ENCODE results near the gene SF3B3. TPM values are rescaled to one million over a fixed set of nuclear protein-coding genes. Genes with fewer than 3 reads are reported as not detected.

SF3B3 gene
- total RNA-seq, 1 experiment from 2014 or later, result 403 TPM

DNA sequence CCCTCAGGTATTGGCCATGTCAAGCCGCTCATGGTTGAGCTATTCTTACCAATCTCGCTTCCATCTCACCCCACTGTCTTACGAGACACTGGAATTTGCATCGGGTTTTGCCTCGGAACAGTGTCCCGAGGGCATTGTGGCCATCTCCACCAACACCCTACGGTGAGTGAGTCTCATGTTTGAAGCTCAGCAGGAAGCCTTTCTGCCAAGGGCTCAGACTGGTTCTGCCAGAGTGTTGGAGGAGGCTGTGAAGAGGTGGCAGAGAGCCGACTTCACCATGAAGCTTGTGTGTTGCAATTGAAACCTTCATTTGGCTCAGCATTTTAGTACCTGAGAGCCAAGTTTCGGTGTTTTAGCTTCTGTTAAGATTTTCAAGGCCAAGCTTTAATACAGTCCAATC lies 38.0 kb downstream of the SF3B3 start (continued):
- TF ChIP-seq YY1 (IDR thresholded peaks at IDR 0.05; ENCODE audit: extremely low read depth, insufficient replicate concordance, low read depth, low read length) (no peak), FOSL1 (IDR thresholded peaks at IDR 0.05; ENCODE audit: low read depth) (no peak)

DNA sequence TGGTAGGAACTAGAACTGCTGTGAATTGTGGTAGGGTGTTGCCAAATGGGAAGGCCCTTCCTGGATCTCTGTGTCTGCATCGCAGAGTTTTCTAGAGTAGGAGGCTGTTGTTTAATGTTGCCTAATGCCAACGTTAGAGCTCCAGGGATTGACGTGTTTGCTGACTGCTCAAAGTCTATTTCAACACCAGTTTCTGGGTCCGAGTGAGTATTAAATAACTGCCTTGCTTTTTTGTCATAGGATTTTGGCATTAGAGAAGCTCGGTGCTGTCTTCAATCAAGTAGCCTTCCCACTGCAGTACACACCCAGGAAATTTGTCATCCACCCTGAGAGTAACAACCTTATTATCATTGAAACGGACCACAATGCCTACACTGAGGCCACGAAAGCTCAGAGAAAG lies 40.0 kb downstream of the SF3B3 start:
- Histone ChIP-seq H3K9ac (ENCODE audit: low read length) (no peak overlapping the region), H3K4me1 (ENCODE audit: control insufficient read depth in 1 of 2, insufficient read depth in 2 of 2, low read length in 2 of 2) (no peaks in the 10 kb centered on the region), H3K4me3 (replicated peaks in 1 of 2; ENCODE audit: low read depth in 1 of 2, low read length in 2 of 2) (no peak overlapping the region), H4K20me1 (ENCODE audit: insufficient read depth) (peaks cover 25% of the 10 kb centered on the region; the same call in 1 of the 2 replicates), H3K9me2 (ENCODE audit: insufficient read depth) (no peaks in the 10 kb centered on the region), H3K4me2 (ENCODE audit: low read length) (no peak overlapping the region), H3K9me3 (ENCODE audit: control insufficient read depth in 1 of 2, insufficient read depth in 1 of 2, low read depth in 1 of 2, low read length in 2 of 2) (no peaks in the 10 kb centered on the region), H3K27me3 (ENCODE audit: insufficient read depth, low read length) (no peaks in the 10 kb centered on the region), H3K79me2 (ENCODE audit: insufficient read depth, low read length) (peaks cover 92% of the 10 kb centered on the region), H3K36me3 (ENCODE audit: control insufficient read depth in 1 of 2, insufficient read depth in 2 of 2, low read length in 2 of 2) (peaks cover 76 to 87% of the 10 kb centered on the region in 2 experiments), H3K27ac (ENCODE audit: low read depth, low read length) (no peak overlapping the region), H2AFZ (ENCODE audit: low read depth, low read length, poor library complexity, severe bottlenecking) (no peak overlapping the region)
- no peak for TF ChIP-seq ZFX (IDR thresholded peaks at IDR 0.05)
- TF ChIP-seq YY1 (IDR thresholded peaks at IDR 0.05; ENCODE audit: extremely low read depth, insufficient replicate concordance, low read depth, low read length), result no peak
- TF ChIP-seq, protein P1, sequence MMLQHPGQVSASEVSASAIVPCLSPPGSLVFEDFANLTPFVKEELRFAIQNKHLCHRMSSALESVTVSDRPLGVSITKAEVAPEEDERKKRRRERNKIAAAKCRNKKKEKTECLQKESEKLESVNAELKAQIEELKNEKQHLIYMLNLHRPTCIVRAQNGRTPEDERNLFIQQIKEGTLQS (IDR thresholded peaks at IDR 0.05), result no peak
- no peak for TF ChIP-seq CBX3 (IDR thresholded peaks at IDR 0.05; ENCODE audit: low read depth)
- no peak for TF ChIP-seq EZH2phosphoT487 (IDR thresholded peaks at IDR 0.05; ENCODE audit: borderline replicate concordance)
- TF ChIP-seq, protein P2, sequence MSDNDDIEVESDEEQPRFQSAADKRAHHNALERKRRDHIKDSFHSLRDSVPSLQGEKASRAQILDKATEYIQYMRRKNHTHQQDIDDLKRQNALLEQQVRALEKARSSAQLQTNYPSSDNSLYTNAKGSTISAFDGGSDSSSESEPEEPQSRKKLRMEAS (IDR thresholded peaks at IDR 0.05), result no peak
- TF ChIP-seq ELF1 (IDR thresholded peaks at IDR 0.05; ENCODE audit: borderline replicate concordance, low read depth), result no peak
- no peak for TF ChIP-seq TCF7L2 (IDR thresholded peaks at IDR 0.05; ENCODE audit: borderline replicate concordance, extremely low read depth, insufficient read depth, insufficient read length)
- TF ChIP-seq CEBPB (IDR thresholded peaks at IDR 0.05; ENCODE audit: low read depth), result no peak
- POLR2A ChIA-PET, result no interaction called here
- CTCF ChIA-PET, result no interaction called here
- RAD21 ChIA-PET (ENCODE audit: low non-redundant PET in 1 of 2, low total read pairs in 2 of 2, uncharacterized antibody in 2 of 2, unreplicated experiment in 2 of 2), result no interaction called here
- ATAC-seq (no peak), DNase-seq (ENCODE audit: low read depth, low spot score) (no peak)
- intact Hi-C loops (cut with micrococcal nuclease), result no loop called here
- no TSS peak for BruUV-seq (replicated peaks)
